ENCODE data around the gene PLEKHG5.

DNA sequence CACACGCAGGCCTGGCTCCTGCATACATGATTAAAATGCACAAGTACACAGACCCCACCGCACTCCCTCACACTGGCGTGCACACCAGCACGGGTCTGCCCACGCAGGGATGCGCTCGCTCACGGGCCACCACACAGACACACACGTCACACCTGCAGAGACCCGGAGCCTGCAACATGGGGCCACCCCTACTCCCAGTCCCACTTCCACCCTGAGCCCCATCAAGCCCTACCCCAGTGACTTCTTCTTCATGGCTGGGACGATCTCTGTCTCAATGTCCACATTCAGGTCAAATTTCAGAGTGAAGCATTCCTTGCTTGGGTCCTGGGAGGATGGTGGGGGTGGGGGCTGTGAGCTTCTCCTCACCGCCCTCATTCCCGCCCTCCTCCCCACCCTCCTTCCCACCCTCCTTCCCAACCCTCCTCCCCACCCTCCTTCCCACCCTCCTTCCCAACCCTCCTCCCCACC is 16.6 kb downstream of the PLEKHG5 start:
- TF ChIP-seq, protein P1, sequence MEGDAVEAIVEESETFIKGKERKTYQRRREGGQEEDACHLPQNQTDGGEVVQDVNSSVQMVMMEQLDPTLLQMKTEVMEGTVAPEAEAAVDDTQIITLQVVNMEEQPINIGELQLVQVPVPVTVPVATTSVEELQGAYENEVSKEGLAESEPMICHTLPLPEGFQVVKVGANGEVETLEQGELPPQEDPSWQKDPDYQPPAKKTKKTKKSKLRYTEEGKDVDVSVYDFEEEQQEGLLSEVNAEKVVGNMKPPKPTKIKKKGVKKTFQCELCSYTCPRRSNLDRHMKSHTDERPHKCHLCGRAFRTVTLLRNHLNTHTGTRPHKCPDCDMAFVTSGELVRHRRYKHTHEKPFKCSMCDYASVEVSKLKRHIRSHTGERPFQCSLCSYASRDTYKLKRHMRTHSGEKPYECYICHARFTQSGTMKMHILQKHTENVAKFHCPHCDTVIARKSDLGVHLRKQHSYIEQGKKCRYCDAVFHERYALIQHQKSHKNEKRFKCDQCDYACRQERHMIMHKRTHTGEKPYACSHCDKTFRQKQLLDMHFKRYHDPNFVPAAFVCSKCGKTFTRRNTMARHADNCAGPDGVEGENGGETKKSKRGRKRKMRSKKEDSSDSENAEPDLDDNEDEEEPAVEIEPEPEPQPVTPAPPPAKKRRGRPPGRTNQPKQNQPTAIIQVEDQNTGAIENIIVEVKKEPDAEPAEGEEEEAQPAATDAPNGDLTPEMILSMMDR (IDR thresholded peaks at IDR 0.05) = no peak
- TF ChIP-seq ZFX (IDR thresholded peaks at IDR 0.05; ENCODE audit: borderline replicate concordance) = no peak
